Measurements from ENCODE around the gene RPRD1B.
"Not testable (repeated sequence)": the region's sequence is repeated elsewhere in the genome, so short reads cannot be mapped to it uniquely, and the experiment has no call there.

The RPRD1B gene

GRCh38 chr20:38095017-38095686 lies 61.6 kb downstream of the RPRD1B start:
- no peak for DNase-seq (ENCODE audit: extremely low read depth in 1 of 2, low read depth in 1 of 2)

- no peak for DNase-seq (ENCODE audit: extremely low read depth in 1 of 2, low read depth in 1 of 2)
Observed at GRCh38 chr20:38098952-38099351, 65.4 kb downstream of the RPRD1B start.

- not testable (repeated sequence) for DNase-seq (ENCODE audit: extremely low read depth in 1 of 2, low read depth in 1 of 2)
Observed at GRCh38 chr20:38102206-38102605, 68.7 kb downstream of the RPRD1B start.

- no peak for DNase-seq (ENCODE audit: extremely low read depth in 1 of 2, low read depth in 1 of 2)
Observed at GRCh38 chr20:38104285-38104684, 70.7 kb downstream of the RPRD1B start.

GRCh38 chr20:38106461-38106860 lies 72.9 kb downstream of the RPRD1B start:
- DNase-seq (ENCODE audit: extremely low read depth in 1 of 2, low read depth in 1 of 2) = no peak

DNA sequence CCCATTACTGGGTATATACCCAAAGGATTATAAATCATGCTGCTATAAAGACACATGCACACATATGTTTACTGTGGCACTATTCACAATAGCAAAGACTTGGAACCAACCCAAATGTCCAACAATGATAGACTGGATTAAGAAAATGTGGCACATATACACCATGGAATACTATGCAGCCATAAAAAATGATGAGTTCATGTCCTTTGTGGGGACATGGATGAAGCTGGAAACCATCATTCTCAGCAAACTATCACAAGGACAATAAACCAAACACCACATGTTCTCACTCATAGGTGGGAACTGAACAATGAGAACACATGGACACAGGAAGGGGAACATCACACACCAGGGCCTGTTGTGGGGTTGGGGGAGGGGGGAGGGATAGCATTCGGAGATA lies 73.8 kb downstream of the RPRD1B start:
- not testable (repeated sequence) for DNase-seq (ENCODE audit: extremely low read depth in 1 of 2, low read depth in 1 of 2)

- DNase-seq (ENCODE audit: extremely low read depth in 1 of 2, low read depth in 1 of 2) = not testable (repeated sequence)
Observed at GRCh38 chr20:38107916-38108315, 74.4 kb downstream of the RPRD1B start.

DNA sequence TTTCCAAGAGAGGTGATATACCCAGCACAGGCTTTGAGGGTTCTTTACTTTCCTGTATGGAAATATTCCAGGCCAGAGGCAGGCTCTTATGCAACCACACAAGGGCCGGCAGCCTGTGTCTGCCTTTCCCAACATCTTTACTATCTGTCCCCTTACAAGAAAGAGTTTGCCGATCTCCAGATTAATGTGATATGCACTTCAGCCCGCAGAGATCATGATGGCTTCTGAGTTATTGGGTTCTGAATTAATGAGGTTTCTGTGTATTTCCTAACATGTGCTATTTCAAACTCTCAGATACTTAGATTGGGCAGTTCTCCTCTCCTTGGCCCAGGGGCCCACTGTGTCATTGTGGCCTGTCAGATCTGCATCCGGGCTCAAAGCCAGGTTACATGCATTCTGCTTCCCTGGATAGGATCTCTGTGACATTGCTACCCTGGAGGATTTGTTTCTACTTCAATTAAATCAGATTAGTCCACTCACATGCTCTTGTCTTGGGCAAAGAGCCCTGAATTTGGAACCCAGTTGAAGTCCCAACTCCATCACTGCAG lies 75.0 kb downstream of the RPRD1B start:
- DNase-seq (ENCODE audit: extremely low read depth in 1 of 2, low read depth in 1 of 2) = no peak

DNA sequence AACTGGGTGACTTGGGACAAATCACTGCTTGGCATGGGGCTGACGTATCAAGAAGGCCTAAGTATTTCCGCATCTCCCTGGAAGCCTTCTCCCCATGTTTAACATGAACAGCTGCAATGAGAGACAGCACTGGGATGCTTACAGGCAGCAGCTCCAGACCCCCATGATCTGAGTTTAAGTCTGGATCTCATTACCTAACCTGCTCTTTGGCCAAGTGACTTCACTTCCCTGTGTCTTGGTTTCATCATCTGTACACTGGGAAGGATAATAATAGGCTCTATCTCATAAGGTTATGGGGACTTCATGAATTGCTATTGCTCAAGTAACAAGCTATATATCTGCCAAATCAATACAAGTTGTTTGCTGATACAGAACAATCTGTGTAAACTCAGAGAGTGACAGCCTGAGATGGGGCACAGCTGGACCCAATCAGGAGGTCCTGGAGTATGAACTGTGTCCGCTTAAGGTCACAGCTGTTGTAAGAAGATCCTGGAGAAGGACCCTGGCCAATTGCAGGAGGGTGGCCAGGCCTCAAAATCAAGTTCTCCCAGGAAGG lies 75.5 kb downstream of the RPRD1B start:
- DNase-seq (ENCODE audit: extremely low read depth in 1 of 2, low read depth in 1 of 2) = no peak

DNA sequence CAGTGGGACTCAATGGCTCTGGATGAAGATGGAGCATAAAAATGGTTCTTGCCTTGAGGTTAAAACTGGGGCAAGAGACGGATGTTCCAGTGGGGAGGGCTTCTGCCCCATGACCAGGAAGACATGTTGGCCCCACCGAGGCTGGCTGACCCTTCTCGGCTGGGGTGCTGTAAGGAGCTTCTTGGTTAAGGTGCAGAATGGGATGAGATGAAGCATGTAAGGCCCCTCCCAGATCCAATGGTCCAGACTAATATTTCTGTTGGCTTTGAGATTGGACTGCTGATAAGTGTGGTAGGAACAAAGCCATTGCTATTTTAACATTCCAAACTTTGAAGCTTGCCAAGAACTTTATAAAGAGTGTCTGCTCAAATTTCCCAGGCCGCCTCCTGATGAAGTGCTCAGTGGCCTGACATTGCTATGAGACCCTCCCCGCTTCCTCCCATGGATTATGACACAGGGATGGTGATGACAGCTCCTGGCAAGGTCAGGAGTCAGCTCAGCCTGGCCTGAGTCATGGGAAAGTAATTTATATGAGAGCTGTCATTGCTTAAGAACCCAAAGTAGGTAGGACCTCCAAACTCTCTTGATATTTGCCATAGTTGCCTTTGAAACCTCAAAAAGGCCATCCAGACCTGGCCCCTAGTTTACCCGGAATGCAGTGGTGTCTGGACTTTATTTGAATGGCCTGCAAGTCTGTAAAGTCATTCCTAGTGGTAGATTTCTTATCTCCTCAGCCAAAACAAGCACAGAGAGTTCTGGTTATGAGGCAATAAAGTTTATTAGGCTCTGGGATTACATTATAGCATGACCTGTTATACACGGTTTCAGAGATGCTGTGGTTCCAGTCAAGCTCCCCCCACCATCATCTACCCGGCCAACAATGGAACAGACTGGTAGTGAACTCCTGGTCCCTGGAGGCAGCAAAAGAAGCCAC lies 76.3 kb downstream of the RPRD1B start:
- DNase-seq (ENCODE audit: extremely low read depth in 1 of 2, low read depth in 1 of 2) = no peak

DNA sequence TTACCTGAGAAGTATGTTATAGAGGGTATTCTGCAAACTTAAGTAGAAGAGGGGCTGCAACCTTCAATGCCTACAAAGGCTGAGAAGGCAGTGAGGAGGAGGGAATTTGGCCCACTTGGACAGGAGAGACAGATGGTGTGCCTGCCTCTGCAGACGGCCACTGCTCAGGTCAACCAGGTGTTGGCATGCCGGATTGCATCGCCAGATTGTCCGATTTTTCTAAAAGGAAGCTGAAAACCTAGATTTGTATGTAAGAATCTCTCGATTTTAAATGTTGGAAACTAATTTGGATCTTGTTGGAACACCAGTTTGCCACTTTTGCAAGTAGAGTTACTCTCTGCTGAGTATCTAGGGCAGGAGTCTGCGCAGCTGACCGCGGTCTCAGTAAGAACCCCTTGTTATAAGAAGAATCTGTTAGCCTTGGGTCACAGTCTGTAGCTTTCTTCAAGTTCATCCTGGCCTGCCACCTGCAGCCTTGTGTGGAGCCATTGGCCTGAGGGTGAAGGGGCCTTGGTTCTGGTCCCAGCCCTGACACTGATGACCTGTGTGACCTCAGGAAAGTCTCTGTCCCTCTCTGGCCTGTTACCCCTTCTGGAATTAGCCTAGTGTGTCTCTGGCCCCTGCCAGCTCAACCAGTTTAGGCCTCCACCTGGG lies 77.1 kb downstream of the RPRD1B start:
- DNase-seq (ENCODE audit: extremely low read depth in 1 of 2, low read depth in 1 of 2) = no peak

GRCh38 chr20:38111366-38112232 lies 78.1 kb downstream of the RPRD1B start:
- no peak for DNase-seq (ENCODE audit: extremely low read depth in 1 of 2, low read depth in 1 of 2)

DNA sequence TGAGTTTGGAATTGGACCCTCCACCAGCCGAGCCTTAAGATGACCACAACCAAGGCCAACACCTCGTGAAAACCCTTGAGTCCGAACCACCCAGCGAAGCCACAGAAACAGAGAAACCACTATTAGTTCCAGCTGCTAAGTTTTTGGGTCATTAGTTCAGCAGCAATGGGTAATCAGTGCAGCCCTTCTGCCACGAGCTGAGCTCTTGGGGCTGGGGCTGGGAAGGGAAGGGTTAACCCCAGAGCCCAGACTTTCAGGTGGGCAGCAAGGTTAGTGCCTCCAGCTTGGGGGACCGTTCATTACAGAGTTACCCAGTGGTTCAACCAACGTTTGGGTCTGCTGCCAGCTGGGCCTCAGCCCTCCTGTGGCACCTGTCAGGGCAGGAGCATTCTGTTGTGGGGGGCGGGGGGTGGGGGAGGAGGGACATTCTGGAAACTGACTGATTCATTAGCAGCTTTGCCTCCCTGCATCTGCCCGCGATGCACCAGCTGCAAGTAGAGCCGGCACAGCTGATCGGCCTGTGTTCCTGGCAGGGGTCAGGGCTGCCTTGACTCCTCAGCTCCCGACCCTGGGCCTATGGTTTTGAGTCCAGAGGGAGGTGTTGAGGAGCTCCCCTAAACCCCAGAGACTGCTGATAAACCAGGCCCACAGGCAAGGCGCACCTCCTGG lies 78.8 kb downstream of the RPRD1B start:
- no peak for DNase-seq (ENCODE audit: extremely low read depth in 1 of 2, low read depth in 1 of 2)

DNA sequence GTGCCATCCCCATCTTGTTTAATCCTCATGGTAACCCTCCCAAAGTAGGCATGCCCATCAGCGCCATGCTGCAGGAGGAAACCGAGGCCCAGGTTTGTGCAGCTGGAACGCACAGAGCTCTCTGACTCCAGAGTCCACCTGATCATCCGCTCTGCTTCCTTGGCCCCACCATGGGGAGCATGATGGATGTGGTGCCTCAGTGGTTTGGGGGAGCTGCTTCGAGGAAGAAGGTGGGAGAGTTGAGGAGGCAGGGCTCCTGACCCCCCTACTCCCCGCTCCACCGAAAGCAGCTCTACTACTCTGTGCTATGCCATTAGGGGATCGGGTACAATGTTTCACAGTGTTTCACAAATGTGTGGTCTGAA lies 79.4 kb downstream of the RPRD1B start:
- no peak for DNase-seq (ENCODE audit: extremely low read depth in 1 of 2, low read depth in 1 of 2)

GRCh38 chr20:38113401-38114325 lies 80.1 kb downstream of the RPRD1B start:
- no peak for DNase-seq (ENCODE audit: extremely low read depth in 1 of 2, low read depth in 1 of 2)

DNA sequence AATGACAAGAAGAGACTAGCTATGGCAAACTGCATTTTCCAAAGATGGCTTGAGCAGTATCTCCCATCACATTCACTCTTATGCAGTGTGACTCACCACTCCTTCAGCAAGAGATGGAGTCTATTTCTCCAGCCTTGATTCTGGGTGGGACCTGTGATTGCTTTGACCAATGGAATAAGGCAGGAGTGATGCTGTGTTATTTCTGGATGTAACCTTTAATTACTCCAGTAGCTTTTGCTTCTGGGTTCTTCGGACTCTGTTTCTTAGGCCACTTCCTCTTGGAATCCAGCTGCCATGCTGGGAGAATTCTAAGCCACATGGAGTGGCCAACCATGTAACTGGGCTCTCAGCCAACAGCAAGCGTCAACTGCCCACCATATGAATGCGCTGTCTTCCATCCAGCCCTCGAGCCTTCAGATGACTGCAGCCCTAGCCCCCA lies 80.8 kb downstream of the RPRD1B start:
- DNase-seq (ENCODE audit: extremely low read depth in 1 of 2, low read depth in 1 of 2) = no peak

DNA sequence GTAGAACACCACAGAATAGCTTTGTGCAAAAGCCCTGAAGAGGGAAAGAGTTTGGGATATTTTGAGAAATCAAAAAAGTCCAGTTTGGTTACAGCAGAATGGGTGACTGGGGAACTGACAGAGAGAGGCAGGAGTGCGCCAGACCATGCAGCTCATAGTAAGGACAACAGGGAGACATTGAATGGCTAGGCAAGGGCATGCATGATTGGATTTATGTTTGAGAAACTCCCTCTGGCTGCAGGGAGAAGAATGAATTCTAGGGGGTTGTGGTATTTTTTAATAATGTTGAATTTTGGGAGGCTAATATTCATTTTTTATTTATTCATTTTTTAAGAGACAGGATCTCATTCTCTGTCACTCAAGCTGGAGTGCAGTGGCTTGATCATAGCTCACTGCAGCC lies 81.7 kb downstream of the RPRD1B start:
- no peak for DNase-seq (ENCODE audit: extremely low read depth in 1 of 2, low read depth in 1 of 2)

- DNase-seq (ENCODE audit: extremely low read depth in 1 of 2, low read depth in 1 of 2) = no peak
Observed at GRCh38 chr20:38115896-38116295, 82.3 kb downstream of the RPRD1B start.
